ENCODE results near the gene PTPRG.

PTPRG gene

DNA sequence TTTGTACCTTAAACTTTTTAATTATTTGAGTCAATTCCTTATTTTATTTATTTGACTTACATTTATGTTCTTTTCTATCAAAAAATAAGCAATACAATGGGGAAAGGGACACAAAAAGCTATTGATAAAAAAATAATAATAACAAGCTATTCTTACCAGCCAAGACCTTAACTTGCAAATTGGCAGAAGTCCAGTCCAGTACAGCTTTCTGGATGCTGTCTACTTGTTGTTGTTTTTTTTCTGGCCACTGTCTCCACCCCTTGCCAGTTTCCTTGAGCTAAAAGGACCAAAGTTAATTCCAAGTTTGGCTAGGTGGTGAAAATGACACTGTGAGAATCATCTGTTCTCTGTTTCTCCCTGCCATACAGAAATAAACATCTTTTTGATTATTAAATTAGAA lies 232.2 kb downstream of the PTPRG start:
- H3K9me2 ChIP-seq (replicated peaks; ENCODE audit: control insufficient read depth, low read length): no peaks in the 10 kb centered on the region
- no peaks in the 10 kb centered on the region for H3K9me3 ChIP-seq (ENCODE audit: control insufficient read depth, insufficient read depth, low read length)
- H3K4me3 ChIP-seq (ENCODE audit: low read length): no peak overlapping the region
- H3K36me3 ChIP-seq (ENCODE audit: control insufficient read depth, low read length): no peaks in the 10 kb centered on the region
- no peak overlapping the region for H3K4me2 ChIP-seq (ENCODE audit: low read length)
- TF ChIP-seq EZH2phosphoT487 (IDR thresholded peaks at IDR 0.05; ENCODE audit: borderline replicate concordance, low read length): no peak
- TF ChIP-seq, protein P1, sequence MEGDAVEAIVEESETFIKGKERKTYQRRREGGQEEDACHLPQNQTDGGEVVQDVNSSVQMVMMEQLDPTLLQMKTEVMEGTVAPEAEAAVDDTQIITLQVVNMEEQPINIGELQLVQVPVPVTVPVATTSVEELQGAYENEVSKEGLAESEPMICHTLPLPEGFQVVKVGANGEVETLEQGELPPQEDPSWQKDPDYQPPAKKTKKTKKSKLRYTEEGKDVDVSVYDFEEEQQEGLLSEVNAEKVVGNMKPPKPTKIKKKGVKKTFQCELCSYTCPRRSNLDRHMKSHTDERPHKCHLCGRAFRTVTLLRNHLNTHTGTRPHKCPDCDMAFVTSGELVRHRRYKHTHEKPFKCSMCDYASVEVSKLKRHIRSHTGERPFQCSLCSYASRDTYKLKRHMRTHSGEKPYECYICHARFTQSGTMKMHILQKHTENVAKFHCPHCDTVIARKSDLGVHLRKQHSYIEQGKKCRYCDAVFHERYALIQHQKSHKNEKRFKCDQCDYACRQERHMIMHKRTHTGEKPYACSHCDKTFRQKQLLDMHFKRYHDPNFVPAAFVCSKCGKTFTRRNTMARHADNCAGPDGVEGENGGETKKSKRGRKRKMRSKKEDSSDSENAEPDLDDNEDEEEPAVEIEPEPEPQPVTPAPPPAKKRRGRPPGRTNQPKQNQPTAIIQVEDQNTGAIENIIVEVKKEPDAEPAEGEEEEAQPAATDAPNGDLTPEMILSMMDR (IDR thresholded peaks at IDR 0.05; ENCODE audit: low read depth, low read length, poor library complexity, severe bottlenecking): no peak
- H3K27me3 ChIP-seq (ENCODE audit: control insufficient read depth, low read length): peaks cover 7% of the 10 kb centered on the region; the same call in 1 of the 2 replicates
- H3F3A ChIP-seq (ENCODE audit: control insufficient read depth, insufficient read depth): no peaks in the 10 kb centered on the region
- H4K20me1 ChIP-seq (ENCODE audit: control insufficient read depth, insufficient read depth, low read depth, low read length): no peaks in the 10 kb centered on the region
- H3K79me2 ChIP-seq (ENCODE audit: control insufficient read depth, low read length): no peaks in the 10 kb centered on the region
- H3K27ac ChIP-seq (ENCODE audit: low read depth, low read length): no peak overlapping the region
- H3K4me1 ChIP-seq (ENCODE audit: control insufficient read depth, low read length): no peaks in the 10 kb centered on the region

DNA sequence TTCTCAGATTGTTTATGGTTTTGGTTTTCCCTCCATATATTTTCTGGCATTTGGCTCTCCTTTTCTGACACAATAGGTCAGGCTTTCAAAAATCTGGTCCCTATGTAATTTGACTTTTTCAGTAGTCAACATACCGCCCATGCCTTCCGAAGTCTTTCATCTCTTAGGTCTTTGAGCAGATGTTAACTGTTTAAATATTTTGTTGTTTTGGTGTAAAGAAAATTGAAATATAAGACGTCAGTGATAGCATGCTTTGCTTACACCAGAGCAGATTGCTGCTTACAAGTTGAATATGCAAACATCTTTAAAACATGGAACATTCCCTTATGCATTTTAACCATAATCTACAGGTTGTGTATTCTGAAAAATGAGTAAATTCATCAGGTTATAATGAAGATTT lies 233.0 kb downstream of the PTPRG start:
- H3K79me2 ChIP-seq (ENCODE audit: control insufficient read depth, low read length): no peaks in the 10 kb centered on the region
- H3F3A ChIP-seq (ENCODE audit: control insufficient read depth, insufficient read depth): no peaks in the 10 kb centered on the region
- H3K27ac ChIP-seq (ENCODE audit: low read depth, low read length): no peak overlapping the region
- H4K20me1 ChIP-seq (ENCODE audit: control insufficient read depth, insufficient read depth, low read depth, low read length): no peaks in the 10 kb centered on the region
- no peaks in the 10 kb centered on the region for H3K4me1 ChIP-seq (ENCODE audit: control insufficient read depth, low read length)
- H3K9me3 ChIP-seq (ENCODE audit: control insufficient read depth, insufficient read depth, low read length): no peaks in the 10 kb centered on the region
- no peak overlapping the region for H3K4me3 ChIP-seq (ENCODE audit: low read length)
- H3K27me3 ChIP-seq (ENCODE audit: control insufficient read depth, low read length): peaks cover 4% of the 10 kb centered on the region; the same call in 1 of the 2 replicates
- no peak for TF ChIP-seq EZH2phosphoT487 (IDR thresholded peaks at IDR 0.05; ENCODE audit: borderline replicate concordance, low read length)
- TF ChIP-seq, protein P1 (IDR thresholded peaks at IDR 0.05; ENCODE audit: low read depth, low read length, poor library complexity, severe bottlenecking): no peak
- H3K36me3 ChIP-seq (ENCODE audit: control insufficient read depth, low read length): no peaks in the 10 kb centered on the region
- H3K4me2 ChIP-seq (ENCODE audit: low read length): no peak overlapping the region
- no peaks in the 10 kb centered on the region for H3K9me2 ChIP-seq (replicated peaks; ENCODE audit: control insufficient read depth, low read length)

DNA sequence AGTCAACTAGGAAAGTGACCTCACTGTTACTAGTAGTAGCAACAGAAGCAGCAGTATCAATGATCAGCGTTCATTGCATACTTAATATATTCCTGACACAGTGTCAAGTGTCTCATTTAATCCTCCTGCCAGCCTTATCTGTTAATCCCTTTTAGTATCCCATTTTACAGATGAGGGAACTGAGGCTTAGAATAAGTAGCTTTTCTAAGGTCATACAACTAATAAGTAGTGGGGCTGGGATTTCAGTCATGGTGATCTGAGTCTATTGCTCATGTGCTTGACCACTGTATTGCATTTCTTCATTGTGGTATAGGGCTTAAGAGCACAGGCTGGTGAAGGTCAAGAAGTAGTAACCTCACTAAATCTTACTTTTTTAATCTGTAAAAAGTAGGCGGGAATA lies 233.6 kb downstream of the PTPRG start:
- Histone ChIP-seq H3K36me3 (ENCODE audit: control insufficient read depth, low read length) (no peaks in the 10 kb centered on the region), H3K9me2 (replicated peaks; ENCODE audit: control insufficient read depth, low read length) (no peaks in the 10 kb centered on the region), H3K4me3 (ENCODE audit: low read length) (no peak overlapping the region), H3K4me2 (ENCODE audit: low read length) (no peak overlapping the region), H3F3A (ENCODE audit: control insufficient read depth, insufficient read depth) (no peaks in the 10 kb centered on the region), H3K27me3 (ENCODE audit: control insufficient read depth, low read length) (peaks cover 3% of the 10 kb centered on the region; the same call in 1 of the 2 replicates), H3K27ac (ENCODE audit: low read depth, low read length) (no peak overlapping the region), H3K79me2 (ENCODE audit: control insufficient read depth, low read length) (no peaks in the 10 kb centered on the region), H3K9me3 (ENCODE audit: control insufficient read depth, insufficient read depth, low read length) (no peaks in the 10 kb centered on the region), H3K4me1 (ENCODE audit: control insufficient read depth, low read length) (no peaks in the 10 kb centered on the region), H4K20me1 (ENCODE audit: control insufficient read depth, insufficient read depth, low read depth, low read length) (no peaks in the 10 kb centered on the region)
- no peak for TF ChIP-seq EZH2phosphoT487 (IDR thresholded peaks at IDR 0.05; ENCODE audit: borderline replicate concordance, low read length)
- TF ChIP-seq, protein P1 (IDR thresholded peaks at IDR 0.05; ENCODE audit: low read depth, low read length, poor library complexity, severe bottlenecking): no peak

Measured in DOHH2 (cell line).